GM03348 (cell line): ENCODE results near the gene AQP1.

Experiments used
- DNase-seq: peaks from one replicate; pipeline ENCODE4 v3.0.0; 2012; ENCODE audit warnings: low spot score

Gene AQP1

DNA sequence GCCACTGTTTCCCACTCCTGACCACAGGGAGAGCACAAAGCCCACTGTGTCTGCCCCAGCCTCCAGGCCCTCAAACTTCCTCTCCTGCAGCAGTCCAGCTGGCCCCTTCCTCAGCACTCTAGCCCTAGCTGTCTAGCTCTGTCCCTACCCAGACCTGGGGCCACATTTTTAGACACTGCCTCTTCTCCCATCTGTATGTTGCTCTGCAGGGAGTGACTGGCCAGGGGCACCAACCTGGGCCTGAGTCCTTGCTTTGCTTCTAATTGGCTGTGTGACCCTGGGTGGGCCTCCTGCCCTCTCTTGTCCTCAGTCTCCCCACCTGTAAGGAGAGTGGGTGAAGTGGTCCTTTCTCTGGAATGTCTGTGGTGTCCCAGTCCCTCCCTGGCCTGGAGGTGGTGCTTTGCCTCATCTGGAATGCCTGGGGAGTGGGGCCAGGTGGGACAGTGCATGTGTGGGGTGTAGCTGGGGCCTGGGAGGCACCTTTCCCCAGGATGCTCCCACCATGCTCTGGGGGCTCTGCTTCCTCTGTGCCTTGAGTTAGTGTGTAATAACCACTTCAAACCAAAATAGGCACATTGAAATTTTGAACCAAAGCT lies 25.1 kb downstream of the AQP1 start:
- peak; percentile 7 for DNase-seq

DNA sequence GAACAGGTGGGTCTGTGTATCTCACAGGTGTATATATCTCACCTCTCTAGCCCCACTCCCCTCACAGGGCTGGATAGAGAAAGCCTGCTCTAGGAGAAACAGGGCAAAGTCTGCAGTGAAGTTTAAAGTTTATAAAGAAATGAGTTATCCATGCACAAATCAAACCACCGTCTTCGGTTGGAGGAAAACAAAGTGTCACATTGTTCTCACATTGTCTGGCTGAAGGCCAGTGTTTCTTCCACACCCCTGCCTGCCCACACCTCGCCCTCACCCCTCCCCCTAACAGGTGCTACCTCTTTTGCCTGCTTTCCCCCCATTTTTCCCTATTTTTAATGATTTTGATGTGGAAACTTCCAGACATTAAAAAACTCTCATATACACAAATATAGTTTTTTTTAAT lies 25.8 kb downstream of the AQP1 start:
- DNase-seq: no peak

DNA sequence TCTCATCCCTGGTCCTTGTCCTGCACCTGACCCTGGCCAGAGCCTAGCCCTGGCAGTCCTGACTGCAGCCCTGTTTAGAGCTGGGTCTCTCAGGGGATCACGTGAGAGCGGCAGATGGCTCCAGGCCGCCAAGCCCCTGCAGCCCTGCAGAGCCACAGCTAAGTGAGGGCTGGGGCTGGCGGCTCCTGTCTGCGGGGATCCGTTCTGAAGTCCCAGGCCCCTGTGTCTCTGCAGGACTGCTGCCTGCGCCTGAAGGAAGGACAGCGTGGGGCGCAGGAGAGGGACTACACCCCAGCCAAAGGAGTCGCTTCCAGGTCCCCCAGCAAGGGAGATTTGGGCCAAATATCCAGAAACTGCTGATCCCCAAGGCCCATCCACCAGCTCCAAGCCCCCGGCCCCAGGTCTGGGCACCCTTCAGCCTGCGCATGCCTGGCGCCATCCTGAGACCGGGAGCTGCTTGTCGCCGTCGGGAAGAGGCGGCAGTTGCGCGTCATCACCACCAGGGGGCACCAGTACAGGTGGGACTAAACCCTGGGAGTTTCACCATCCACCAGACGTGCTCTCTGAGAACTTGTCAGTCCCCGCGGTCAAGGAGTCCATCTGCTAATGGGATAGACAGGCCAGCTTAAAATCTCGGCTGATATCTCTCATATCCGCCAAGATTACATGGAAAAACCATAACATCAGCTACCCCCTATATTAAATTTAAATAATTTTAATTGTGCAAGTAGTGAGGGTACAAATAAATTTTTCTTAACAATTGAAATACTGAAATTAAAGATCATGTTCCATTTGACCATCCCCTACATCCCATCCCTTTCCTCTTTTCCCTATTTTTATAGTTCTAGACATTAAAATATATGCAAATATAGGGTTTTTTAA lies 27.0 kb downstream of the AQP1 start:
- DNase-seq: peak; percentile 88

DNA sequence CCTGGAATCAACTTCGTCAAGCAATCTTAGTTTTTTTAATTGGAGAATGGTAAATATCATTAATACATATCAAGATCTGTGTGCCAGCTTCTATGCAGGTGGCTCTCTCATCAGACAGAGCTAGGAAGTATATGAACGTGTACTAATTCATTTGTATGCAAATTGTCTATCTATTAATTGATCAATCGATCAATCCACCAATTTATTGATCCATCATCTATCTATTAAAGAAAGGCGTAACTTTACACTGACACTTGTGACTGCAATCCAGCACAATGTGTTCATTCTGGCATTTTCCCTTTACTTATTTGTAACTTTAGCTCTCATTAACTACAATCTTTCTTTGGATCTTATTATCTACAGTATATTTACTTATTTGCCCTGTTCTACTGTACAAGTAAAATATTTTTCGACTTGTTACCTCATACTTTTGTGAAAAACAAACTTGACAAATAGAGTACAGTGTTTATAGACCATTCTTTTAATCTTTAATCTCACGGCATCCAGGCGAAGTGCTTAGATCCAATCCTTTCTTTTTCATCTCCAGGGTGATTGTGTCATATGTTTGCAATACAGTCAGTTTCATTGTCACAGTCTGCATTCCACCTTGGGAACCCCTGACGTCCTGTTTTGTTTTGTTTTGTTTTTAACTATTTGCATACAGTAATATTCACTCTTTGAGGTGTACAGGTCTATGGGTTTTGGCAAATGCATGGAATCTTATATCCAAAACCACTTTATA lies 30.1 kb downstream of the AQP1 start:
- DNase-seq: no peak

DNA sequence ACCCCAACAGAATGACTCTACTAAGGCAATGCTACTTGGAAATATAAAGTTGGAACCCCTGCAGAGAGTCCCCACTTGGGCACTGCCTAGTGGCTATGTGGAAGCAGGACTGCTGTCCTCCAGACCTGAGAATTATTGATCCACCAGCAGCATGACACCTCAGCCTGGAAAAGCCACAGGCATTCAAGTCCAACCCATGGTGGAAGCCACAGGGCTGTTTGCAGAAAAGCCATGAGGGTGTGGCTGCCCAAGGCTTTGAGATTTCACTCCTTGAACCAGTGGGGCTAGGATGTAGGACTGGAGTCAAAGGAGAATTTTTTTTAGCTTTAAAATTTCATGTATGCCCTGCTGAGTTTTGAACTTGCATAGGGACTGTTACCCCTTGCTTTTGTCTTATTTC lies 38.5 kb downstream of the AQP1 start:
- DNase-seq: no peak

DNA sequence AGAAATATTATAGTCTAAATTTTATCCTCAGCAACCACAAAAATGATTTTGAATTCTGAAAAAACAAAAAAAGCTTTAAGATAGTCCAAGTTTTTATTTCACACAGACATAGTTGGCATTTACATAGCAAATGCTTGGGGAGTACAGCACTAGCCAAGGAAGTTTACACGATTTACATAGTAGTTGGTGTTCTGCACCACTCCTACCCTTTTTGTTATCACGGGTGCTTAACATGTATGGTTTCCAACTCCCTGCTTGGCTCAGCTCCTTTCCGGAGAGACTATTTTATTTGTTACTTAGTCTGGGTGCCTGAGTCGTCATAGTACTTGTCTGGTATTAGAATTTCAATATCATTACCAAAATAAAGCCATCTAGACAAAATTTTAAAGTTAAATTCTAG lies 43.3 kb downstream of the AQP1 start:
- DNase-seq: no peak

DNA sequence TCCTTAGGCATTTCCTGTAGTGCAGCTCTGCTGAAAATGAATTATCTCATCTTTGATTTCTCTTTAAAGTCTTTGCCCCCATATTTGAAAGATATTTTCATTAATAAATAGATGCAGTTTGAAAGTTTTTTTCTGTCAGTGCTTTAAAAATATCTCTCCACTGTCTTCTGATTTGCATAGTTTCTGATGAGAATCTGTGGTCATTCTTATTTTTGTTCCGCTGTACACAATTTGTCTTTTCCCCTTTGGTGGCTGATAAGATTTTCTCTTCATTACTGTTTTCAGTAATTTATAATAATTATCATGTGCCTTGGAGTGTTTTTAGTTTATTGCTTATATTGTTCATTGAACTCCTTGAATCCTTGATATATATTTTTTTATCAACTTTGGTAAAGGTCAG lies 45.1 kb downstream of the AQP1 start:
- no peak for DNase-seq

DNA sequence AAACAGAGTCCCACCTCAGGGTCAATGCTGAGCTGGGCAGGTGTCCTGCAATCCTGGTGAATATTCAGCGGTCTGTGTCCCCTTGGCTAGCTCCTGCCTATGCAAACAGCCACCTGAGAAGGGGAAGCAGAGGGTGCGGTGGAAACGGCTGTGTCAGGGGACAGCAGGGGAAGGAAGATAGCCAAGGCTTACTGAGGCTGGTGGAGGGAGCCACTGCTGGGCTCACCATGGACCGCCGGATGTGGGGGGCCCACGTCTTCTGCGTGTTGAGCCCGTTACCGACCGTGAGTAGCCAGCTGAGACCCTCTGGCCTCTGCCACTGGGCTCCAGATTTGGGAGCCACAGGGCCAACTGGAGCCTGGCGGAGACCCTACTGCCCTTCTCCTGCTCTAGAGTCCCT lies 52.2 kb downstream of the AQP1 start, which contains the start of gene GHRHR:
Gene GHRHR (plus strand): TSS at position 112 of the 400 bp plus-strand sequence. CDS start 116 bp downstream, at position 228.
- DNase-seq: no peak

DNA sequence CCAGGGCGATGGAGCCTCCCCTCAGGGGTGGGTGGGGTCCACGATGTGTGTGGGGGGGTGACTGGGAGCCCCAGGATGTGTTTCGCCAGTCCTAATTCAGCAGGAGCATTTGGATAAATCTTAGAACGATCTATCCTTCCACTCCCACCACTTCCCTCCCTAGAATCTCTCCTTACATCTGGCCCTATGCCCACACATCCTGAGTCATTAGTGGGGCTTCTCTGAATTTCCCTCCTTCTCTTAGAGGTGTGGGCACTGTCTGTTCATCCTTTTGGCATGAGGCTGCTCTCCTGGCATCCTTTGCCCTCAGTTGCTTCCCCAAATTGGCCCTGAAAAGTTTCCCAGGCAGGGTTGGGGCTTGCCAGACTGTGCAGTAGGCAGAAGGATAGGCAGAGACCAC lies 53.7 kb downstream of the AQP1 start:
- DNase-seq: peak; percentile 11

DNA sequence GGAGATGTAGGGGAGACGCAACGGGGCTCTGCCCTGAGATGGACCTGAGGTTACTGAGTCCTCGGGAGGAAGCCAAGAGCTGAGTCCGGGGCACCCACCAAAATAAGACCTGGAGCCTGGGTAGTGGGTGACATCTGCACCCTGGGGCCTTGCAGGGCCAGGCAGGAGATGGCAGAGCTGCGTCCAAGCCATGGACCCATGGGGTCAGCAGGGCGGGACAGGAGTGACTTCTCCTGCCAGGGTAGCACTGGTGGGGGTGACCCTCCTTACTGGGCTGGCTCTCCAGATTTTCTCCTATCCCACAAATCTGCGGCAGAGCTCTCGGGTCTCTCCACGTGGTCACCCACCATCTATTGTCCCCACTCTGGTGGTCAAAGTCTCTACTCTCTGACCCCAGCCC lies 54.2 kb downstream of the AQP1 start:
- peak; percentile 1 for DNase-seq

DNA sequence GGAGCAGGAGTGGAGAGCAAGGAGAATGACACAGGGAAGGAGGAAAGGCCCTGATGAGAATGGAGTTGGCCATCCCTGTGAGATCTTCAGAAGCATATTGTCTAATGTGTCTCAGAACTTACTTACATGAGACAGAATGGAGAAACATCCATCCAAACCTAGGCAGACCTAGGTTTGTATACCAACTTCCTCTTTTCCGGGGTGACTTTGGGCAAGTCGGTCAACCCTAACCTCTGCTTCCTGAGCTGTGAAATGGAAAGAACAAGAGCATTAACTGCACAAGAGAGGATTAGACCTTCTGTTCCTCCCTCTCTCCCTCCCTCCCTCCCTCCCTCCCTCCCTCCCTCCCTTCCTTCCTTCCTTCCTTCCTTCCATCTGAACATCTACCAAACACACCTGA lies 56.6 kb downstream of the AQP1 start:
- no peak for DNase-seq

DNA sequence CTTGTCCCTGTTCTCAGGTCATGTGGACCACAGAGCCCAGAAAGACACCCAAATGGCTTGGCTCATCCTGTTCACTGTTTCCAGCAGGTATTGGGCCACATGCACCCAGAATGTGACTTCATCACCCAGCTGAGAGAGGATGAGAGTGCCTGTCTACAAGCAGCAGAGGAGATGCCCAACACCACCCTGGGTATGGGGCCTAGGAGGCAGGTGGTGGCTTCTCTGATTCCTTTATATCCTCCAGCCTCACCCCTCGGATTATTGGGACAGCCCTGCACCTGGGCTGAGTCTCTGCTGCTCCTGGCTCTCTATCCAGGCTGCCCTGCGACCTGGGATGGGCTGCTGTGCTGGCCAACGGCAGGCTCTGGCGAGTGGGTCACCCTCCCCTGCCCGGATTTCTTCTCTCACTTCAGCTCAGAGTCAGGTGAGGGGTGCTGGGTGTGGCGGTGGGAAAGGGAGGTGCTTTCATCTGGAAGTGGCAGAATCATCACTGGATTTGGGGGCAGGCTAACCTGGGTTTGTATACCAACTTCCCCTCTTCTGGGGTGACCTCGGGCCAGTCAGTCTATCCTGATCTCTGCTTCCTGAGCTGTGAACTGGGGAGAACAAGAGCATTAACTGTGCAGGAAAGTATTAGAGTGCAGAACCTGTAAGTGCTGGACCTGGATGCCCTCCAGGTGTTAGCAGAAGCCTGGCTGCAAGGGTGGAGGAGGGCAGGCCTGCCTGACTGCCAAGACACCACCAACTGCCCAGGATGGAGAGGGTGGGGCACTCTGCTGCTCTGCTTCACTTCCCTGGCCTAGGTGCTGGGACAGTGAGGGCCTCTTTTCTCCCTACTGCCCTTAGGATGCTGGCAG lies 57.3 kb downstream of the AQP1 start:
- peak; percentile 4 for DNase-seq

DNA sequence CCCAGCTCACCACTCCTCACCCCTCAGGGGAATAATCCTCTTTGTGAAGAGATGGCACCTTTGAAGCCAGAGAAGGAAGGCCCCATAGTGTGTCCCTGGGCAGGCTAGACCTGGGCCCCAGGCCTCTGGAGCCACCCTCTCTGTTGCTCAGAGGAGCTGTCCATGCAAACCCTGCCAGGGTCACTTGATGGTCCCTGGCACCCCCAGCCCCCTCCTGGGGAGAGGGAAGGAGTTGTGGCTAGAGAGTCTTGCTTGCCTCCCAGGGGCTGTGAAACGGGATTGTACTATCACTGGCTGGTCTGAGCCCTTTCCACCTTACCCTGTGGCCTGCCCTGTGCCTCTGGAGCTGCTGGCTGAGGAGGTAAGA lies 57.9 kb downstream of the AQP1 start:
- no peak for DNase-seq

DNA sequence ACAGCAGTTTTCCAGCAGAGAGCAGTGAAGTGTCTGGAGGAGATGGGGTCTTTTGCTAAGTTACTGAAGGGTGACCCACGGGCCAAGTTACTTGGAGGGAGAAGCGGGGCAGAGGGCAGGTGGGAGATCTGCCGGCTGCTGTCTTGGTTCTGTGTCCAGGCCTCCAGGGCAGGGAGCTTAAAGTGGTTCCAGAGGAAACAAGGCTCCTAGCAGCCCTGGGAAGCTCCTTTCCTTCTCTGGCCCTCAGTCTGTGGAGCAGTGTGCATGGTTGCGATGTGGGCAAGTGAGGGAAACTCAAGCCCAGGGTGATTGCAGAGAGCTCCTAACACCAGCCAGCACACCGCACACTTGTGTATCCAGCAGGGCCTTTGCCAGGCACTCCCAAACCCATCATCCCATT lies 58.4 kb downstream of the AQP1 start:
- no peak for DNase-seq

DNA sequence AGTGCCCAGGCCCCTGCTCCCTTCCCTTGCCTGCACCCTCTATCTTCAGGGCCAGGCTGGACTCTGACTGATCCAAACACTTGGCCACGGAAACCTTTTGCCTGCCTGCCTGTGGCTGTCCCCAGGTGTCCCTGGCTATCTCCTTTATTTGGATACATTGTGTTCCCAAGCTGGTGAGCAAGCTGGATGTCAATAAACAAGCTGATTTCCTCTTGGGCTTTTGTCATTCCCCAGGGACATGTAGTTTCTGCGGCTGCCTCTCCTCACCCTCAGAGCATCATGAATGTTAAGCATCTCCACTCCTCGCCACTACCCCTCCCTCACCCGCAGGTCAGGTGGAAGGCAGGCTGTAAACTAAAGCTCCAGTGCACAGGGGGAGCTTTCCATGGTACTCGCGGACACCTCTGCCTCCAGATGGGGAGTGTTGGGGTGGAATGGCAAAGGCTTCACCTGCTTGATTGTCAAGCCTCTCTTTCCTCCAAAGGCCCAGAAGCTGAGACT lies 59.0 kb downstream of the AQP1 start:
- DNase-seq: peak; percentile 4

DNA sequence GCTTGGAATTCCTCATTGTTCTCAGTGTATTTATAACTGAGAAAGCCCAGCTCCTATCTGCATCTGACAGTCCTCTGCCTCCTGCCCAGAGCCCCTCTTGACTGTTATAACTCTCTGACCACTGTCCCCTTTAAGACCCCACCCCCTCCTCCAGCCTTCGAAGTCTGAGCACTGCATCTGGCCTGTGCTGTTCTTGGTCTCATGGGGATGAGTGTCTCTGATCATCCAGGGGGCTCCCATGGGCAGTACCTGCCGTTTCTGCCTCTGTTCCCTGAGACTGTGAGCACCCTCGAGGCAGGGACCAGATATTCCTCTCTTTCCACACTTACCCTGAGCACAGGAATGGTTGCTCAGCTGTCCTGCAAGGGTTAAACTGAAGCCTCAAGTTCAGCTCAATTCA lies 59.8 kb downstream of the AQP1 start:
- peak; percentile 2 for DNase-seq

DNA sequence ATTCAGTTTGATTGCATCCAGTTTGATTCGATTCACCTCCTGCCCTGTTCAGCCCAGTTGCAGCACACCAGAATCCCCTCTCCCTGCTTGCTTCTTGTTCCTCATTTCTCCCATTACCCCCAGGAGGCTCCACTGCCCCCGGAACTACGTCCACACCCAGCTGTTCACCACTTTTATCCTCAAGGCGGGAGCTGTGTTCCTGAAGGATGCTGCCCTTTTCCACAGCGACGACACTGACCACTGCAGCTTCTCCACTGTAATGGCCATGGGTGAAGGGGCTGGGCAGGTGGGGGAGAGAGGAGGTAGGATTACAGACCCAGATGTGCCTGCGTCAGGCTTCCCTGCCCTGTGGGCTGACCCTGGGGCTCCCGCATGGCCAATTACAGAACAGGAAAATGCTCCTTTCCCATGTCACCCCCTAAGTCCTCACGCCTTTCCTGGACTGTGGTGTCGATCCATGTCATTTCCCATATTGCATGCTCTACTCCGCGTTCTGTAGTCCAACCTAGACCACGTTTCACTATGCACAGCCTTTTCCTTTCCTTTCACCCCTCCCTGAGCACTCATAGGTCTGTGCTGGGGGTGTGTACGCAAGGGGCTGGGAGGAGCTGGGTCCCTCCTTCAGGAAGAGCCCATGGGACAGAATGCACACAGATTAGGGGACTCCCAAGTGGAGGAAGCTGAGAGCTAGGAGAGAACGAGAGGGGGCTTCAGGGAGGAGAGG lies 60.3 kb downstream of the AQP1 start:
- peak; percentile 5 for DNase-seq

DNA sequence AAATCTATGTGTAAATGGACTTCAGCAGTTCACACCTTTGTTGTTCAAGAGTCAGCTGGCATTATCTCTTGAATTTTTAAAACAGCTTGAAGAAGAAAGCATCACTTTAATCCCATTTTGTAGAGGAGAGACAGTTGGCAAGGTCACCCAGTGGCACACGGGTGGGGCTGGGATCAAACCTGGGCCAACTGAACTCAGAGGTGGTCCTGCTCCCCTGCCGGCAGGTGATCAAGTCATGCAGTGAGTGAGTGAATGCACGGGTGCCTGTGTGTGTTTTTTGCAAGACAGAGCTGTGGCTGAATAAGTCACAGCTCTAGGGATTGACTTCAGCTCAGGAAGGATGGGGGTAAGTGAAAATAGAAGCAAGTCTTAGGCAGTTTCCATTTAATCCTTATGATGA lies 61.6 kb downstream of the AQP1 start:
- DNase-seq: no peak

DNA sequence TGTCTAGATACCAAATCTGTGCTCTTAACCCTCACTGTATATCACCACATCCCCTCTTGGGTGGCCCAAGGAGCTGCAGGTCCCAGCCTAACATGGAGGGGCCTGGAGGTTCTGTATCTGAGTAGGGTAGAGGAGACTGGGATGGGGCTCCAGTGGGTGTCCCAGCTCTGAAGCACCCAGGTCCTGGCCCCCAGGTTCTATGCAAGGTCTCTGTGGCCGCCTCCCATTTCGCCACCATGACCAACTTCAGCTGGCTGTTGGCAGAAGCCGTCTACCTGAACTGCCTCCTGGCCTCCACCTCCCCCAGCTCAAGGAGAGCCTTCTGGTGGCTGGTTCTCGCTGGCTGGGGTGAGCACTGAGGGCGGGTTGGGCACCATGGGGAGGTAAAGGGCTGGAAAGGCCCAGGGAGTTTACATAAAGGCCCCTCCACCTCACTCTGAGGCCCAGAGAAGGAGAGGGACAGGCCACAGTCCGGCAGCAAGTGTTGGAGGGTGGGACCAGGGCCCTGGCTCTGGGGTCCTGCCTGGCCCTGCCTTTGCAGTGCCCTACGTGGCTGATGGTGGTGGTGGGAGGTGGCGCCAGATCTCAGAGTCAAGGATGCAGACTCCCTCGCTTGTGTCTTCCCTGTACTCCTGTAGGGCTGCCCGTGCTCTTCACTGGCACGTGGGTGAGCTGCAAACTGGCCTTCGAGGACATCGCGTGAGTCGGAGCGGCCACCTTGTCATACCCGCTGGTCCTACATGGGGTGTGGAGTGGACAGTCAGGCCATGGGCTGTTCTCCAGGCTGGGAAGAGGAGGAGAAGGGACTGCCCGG lies 62.3 kb downstream of the AQP1 start:
- DNase-seq: peak; percentile 4

DNA sequence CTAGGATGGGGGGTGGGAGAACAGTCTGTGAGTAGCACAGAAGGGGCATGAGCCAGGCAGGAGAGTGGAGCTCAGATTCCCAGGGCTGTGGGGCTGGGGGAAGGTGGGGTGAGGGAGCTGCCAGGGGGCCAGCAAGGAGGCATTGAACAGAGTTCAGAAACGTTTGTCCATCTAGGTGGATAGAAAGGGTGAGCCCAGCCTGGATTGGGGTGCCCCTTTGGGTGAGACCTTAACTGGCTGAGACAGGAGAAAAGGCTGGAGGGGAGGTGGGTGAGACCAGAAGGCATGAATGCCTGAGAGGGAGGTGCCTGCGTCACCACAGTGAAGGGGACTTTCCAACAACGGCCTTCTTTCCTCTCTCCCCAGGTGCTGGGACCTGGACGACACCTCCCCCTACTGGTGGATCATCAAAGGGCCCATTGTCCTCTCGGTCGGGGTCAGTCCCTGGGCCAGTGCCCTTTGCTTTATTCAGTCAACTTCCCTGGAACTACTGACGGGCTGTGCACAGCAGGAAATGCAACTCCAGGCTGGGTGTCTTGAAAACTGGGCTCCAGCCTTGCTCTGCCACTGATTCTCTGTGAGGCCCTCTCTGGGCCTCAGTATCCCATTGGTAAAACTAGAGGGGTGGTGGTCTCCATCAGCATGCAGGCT lies 63.1 kb downstream of the AQP1 start:
- DNase-seq: peak; percentile 77
